NCI-H2171 (cell line): Measurements from ENCODE around the gene SPOCK1.

Experiments
- DNase-seq: peaks from one replicate; lab custom pipeline; 2025; lab: John Stamatoyannopoulos, UW

SPOCK1 gene

DNA sequence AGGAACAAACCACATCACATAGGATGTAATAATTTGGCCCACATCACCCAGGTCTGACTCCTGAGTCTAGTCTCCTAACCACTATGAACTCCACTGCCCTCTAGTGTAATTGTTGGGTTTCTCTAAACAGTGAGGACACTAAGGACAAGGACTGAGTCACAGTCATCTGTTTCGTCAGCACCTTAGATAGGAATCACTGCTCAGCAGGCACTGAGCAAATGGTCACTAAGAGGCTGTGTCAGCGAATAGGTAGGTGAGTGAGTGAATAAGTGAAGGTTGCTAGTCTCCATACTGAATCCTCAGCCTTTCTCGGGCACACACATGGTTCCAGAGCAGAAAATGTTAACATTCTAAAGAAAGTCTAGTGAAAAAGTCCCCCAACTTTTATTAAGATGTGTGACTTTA lies 278.6 kb downstream of the SPOCK1 start:
- DNase-seq, result no peak

DNA sequence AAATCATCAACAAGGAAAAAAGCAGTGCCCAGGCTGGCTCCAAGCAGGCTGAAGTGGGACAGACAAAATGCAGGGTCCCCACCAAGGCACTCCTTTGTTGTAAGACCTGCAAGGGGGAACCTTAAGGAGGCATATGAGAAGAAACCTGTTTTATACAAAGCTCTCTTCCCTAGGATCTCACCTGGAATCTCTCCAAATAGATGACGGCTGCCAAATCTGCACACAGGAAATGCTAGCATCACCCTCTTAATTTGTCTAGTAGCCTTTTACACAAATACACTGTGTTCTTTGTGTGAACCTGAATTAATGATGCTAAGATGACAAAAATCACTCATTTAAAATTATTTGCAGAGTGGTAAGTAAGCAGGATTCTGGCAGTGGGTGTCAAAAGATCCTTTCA lies 280.2 kb downstream of the SPOCK1 start:
- DNase-seq, result no peak

DNA sequence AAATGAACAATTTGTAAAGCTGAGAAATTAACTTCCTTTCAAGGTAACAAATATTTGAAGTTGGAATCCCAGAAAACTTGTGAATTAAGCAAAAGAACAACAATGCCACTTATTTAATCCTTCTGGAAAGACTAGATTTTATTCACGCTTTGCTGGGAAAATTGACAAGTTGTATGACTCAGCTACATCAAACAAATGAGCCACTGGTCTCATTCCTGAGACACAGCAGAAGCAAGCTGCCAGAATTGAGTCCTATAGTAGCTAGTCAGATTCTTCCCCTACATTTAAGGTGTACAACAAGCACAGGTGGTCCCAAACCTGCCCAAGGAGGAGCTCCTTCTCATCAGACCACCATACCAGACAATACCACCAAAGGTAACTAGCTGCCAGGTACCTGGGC lies 280.7 kb downstream of the SPOCK1 start:
- DNase-seq, result no peak

DNA sequence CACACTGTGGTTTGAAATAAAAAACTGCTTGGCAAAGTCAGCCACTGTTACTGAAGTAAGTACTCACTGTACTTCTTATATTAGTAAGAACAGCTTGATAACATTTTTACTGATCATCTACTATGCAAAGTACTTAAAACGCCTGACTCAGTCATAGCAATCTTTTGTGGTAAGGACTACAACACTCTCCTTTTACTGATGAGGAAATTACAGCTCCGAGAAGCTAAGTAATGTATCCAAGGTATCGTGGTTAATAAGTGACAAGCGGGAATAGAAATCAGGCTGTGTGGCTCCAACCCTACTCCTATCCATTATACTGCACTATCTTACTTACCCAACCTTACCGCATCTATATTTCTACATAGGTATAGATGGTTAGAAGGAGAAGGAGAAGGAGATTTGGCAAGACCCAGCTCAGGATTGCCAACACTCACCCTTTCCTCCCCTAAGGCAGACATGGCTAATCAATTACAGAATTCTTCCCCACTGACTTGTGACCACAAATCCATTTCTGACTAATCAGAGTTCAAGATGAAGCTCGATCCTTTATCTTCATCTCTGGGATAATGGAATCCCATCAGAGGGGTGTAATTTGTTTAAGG lies 281.4 kb downstream of the SPOCK1 start:
- no peak for DNase-seq

DNA sequence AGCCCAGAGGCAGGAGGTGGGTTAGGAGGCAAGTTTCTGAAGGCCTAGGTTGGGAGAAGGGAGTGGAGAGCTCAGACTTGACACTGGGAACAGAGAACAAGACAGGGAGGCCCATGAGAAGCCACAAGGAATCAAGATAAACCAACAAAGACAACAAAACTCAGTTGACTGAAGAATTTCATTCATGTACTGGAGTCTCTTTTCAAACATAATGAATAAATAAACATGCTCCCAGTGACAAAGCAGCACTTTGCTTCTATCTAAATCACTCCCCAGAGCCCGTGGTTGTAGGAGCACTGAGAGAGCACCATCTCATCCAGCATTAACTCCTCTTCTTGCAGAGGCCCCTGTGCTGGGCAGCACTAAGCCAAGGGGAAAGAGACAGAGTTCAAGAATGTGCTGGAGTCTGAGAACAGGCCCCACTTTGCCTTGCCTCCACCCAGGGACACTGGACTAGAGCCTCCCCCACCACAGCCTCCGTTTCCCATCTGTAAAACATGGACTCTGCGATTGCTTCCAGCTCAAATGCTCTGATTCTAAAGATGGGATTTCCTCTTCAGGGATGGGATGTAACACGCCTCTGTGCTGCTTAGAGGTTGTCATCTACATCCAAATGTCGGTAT lies 282.0 kb downstream of the SPOCK1 start:
- DNase-seq, result no peak

DNA sequence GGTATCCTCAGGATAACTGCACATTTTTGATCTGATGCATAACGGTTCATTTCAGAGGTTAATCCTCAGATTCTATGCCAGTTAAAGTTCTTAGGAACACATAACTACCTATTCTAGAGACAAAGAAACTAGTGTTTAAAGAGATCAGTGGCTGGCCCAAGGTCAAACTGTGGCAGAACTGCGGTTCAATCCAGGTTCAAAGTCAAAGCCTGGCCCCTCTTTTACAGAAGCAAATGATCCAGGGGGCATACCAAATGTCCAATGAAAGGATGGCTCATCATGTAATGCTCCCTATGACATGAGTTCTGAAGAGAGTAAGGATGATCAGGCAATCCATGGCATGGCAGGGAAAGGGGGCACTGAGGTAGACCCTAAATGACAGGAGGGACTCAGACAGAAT lies 283.3 kb downstream of the SPOCK1 start:
- no peak for DNase-seq

DNA sequence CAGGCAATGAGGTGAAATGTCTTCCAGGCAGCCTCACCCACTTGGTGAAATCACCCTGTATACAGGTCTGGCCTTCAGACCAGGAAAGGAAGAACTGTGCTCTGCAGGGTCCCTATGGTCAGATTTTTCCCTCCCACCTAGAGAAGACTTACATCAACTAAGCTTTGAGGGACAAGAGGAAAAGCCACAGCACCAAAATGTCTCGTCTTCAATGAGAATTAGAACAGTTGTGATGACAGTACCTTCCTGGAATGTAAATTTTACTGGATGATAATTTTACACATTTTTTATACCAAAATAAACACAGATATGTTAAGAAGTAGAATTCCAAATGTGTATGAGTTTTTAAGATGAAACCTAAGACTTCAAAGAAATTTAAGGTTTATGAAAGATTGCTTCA lies 283.9 kb downstream of the SPOCK1 start:
- DNase-seq, result no peak

DNA sequence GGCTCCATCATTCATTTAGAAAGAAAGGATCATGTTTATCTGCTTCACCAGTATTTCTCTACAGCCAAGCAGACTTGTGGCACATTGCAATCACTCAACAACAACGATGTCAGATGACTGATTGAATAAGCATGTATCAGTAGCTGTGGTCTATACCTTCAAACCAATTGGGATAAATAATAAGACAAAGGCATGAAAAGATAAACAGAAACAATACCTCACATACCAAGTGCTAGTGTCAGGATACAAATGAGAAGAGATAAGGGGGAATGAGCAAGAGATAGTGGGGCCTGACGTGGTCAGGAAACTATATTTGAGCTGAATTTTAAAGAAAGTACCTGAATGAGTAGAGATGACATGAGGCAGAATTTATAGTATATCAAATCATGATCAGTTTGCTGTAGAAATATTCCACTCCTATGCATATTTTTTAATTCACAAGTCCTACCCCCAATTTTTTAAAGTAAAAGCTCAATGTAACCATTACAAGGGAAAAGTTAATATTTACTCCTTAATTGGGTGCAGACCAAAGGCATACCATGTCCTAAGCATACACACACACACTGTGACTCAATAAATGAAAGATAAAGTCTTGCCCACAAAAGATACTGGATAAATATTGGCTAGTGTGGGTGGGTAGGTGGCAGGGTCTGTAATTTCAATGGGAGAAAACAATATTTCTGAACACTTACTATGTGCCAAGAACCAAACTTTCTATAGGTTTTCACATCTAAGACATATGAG lies 284.5 kb downstream of the SPOCK1 start:
- no peak for DNase-seq

DNA sequence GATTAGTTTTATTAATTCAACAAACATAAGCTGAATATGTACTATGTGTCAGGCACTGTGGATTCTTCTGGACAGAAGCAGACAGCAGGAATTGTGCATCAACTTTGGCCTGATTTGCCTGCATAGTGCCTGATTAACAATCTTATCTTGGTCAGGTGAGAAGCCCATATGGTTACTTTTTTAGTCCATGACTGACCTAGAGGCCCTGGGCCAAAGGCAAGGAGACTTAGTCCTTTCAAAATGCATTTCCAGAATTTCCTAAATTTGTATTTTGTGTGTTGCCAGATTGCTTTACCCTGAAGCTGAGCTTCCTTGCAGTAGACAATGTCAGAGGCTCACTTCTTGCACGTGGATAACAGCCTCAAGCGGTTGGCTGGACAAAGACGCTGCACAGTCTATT lies 286.7 kb downstream of the SPOCK1 start:
- DNase-seq, result no peak

DNA sequence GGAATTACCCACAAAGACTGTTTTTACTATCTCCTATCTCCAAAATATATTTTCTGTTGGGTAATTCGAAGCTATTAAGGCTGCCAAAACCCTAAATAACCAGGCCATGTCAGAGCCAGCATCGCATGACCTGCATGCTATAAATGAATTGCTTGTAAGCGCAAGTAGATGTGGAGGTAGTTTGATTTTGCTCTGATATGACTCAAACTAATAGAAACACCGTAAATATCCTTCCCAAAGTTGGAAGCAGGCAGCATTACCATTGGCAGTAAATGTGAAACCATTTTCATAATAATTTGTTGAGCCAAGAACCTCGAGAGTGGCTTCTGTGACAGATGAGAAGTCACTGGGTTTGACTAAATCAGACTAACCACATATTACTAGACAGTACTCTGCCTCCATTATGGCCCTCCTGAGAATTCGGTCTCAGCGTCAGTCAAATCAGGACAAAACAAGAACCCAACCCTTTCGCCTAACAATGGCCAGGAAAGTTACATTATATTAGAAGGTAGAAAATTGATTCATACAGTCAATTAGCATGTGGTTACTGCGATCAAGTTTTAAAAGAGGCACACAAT lies 289.8 kb downstream of the SPOCK1 start:
- no peak for DNase-seq

DNA sequence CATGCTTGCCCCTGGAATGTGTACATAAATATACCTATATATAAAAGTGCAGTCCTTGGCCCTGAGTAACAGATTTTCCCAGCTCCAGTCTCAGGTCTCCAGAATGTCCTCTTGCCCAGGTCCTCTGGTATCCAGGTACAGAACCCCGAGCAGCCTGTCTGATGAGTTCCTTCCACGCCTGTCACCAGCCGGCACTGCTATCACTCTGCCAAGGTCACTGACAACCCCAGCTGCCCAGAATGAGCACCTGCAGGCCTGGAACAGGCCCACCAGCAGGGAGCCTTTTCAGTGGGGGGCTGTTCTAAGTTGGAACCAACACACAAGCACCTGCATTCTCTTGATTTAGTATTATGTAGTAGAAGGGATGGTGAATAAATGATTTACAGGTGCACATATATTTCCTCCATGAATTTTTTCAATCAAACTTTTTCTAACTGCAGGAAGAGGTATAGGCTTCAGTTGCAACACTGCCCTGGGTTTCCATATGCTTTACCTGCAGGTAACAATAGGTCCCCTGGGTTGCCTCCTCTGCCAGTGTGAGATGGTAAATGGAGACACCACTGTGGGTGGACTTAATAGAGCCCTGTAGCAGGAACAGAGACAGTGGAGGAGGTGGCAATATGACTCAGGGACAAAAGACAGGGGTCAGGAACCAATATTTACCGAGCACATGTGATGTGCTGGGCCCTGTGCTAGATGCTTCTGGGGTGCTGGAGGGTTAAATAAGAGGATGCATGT lies 291.9 kb downstream of the SPOCK1 start:
- DNase-seq, result no peak

DNA sequence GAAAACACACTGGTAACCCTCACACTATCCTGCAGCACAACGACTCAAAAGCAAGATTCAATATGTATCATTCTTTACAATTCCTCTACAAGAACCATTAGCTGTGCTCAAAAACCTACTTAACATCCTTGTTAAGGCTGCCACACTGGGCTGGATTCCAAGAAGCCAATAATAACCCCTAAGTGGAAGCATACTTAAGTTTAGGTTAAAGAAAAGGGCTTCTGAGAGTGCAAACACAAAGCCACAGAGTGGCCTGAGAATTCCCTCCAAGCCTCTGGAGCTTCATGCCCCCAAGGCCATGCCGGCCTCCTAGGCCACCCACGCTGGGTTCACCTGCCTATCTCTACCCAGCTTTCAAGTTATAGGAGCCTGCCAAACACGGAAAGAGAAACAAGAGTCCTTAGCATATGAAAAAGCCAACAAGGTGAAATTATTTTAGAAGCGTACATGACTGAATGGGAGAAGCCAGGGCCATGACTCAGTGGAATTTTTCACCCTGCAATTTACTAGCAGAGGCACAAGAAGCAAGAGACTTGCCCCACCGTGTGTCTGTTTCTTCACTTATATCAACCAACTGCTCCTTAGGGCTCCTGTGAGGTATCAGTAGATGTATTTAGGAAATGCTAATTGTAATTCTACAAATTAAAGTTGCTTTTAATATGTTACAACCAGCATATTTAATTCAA lies 293.0 kb downstream of the SPOCK1 start:
- DNase-seq, result no peak

DNA sequence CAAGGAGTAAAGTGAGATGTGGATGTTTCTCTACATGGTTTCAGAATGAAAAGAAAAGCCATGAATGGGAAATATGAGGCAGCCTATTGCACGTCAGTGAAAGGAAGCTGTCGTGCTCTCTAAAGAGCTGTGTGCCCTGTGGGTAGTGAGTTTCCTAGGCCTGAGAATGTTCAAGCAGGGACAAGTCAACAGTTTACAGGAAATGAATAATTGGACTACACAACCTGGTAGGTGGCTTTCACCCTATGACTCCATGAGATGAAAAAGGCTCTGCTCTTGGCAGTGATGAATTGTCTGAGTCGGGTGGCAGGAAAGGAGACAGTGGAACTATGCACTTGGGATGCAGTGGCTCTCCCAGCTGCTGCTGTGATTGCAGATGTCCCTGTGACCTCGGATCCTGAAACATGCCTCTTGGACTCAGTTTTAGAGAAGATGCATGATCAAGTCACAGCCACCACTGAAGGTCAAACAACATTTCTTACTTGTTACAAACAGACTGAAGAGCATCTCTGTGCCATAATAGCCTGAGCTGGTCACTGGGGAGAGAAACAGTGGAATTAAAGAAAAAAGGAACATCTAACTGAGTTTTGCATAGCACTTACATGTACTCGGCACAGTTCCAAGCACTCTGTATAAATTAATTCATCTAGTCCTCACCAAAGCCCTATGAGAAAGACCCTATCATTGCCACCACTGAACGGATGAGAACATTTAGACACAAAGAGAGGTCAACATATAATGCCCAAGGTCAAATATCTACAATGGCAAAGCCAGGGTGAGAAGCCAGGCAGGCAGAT lies 293.7 kb downstream of the SPOCK1 start:
- no peak for DNase-seq

DNA sequence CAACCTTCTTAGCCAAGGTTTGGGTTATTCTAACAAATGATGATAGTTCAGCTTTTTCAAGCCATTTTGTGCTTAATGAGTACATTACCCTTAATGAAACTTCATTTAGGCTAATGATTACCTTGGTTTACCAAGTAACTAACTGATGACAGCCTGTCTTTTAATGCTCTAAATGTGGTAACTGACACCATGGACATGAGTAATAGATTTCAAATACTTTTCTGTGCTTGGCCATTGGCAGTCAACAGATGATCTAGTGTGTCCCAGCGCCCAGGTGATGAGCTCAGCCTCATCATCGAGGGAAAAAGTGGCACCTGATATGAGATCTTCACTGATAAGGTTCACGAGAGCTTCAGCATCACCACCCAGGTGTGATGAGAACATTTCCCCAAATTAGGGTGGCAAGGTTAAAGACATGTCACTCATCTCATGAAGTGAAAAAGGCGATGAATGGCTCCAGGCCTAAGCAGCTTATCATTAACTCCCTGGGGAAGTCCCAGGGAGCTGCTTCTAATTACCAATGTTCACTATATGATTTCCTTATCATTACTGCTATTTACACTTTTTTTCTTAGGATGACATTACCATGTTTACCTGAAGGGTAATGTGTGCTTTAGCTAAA lies 296.0 kb downstream of the SPOCK1 start:
- no peak for DNase-seq

DNA sequence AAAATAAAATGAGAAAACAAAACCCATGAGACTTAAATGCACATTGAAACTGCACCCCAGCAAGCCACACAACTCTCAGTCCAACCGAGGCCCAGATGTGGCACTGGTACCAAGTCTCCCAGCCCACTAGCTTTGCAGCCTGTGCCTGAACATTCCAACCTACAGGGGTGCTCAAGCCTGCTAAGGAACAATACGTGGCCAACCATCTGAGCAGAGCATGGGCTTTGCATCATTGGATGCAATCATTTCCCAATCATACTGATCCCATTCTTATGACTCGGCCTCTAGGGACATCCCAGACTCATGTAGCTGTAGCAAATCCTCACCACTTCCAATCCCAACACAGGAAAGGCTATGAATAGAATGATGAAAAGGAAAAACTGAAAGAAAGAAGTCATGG lies 297.2 kb downstream of the SPOCK1 start:
- DNase-seq, result no peak

DNA sequence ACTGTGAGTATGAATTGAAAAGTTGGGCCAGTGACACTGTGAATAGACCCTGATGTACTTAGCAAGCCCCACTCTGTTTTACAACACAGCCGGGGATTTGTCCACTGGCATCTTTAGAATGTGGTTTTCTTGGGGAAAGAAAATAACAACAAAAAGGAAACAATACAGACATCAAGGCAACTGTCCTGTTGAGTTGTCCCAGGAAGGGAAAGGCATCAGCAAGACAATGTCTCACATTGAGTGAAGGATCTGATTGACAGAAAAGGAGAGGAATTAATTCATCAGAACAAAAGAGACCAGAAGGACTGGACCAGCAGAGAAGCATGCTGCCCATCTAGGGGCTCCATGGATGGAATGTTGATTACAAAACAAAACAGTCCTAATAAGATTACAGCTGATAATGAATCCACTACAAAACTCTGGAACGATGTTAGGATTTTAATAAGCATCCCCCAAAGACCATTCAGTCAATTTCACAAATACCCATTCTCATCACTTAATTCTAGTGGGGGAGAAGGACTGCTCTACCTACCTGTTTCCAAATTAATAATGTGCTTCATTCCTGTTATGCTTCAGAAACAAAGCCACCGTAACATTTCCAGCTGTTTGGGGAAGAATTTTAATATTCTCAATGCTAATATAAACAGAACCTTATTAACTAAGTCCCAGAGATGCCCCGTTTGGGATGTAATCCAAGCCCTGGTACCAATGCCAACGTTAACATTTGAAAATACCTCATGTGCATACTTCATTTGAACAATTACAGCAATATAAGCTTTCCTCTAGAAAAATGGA lies 298.0 kb downstream of the SPOCK1 start:
- no peak for DNase-seq

DNA sequence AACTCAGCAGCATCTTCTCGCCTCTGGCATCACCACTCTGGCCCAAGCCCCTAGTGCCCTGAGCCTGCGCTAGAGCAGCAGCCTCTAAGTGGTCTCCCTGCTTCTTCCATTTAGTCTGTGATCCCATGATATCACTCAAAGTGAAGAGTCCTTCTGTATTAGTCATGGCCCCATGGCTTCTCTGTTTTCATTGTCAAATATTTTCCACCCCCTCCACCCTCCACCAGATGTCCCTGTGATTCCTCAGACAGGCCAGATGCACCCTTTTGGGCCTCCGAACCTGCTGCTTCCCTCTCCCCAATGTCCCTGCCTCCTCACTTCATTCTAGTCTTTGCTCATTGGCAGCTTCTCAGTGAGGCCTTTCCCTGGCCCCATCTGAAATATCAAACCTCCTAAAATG lies 299.2 kb downstream of the SPOCK1 start:
- DNase-seq, result no peak

DNA sequence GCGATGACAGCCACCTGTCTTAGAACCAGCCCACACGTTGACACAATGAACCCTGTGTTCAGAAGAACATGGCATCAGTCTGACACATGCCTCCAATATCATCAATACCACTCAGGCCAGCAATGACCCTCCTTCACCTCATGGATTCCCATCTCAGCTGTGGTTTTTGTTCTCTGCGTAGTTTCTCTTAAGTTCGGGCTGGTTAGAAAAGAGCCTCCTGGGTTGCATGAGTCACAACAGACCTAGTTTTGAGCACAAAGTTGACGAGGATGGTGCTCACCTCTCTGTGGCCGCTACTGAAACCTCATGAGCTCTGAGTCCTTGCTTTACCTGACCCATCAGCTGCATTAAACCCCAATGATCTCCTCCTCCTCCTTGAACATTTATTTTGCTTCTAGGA lies 299.9 kb downstream of the SPOCK1 start:
- DNase-seq, result no peak

DNA sequence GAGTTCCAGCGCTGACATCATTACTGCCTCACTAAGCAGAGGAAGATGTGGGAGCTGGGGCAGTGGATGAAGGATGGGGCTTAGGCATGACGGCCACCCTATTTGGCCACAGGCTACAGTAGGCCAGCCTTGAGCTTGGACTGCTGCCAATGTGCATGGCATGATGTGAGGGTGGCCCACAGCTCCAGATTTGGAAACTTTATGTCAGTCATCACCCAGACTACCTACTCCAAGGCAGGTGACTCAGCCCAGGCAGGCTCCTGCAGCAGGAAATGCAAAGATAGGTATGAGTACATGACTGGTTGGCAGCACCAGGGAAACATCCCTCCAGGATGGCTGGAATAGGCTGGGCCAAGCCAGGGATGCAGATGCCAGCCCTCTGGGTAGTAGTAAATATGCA lies 303.6 kb downstream of the SPOCK1 start:
- DNase-seq, result no peak

DNA sequence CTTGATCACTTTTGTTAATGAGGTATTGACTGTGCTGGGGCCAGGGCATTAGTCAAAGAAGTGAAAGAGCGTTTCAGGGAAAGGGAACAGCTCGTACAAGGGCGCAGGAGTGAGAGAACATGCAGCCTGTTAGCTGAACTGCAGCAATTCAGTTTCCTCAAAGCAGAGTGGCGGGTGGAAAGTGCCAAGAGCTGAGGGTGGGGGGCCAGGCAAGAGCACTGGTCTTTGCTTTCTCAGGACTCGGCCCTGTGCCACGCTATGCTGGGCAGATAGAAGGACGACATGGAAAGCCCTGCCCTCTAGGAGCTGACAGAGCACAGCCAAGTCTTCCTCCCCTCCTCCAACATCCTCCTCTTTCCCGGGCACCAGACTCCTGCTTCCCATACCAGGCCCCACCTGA lies 304.8 kb downstream of the SPOCK1 start:
- DNase-seq, result no peak
